B cell (primary cell): ENCODE data around the gene RBX1. TPM values are rescaled to one million over a fixed set of nuclear protein-coding genes. Genes with fewer than 3 reads are reported as not detected.

Source experiments
- ATAC-seq: fragments of 200-7000 bp; cut with Tn5 transposase; one replicate; pipeline ENCODE4 v1.10.0; 2021; ENCODE audit warnings: low read depth, mild to moderate bottlenecking, moderate number of reproducible peaks, moderate library complexity
- CTCF ChIA-PET: fragments of 350-600 bp; sonication (Branson Sonifier 250); formaldehyde crosslinking; loops from one replicate; lab custom pipeline; 2021; ENCODE audit warnings: antibody characterized with exemption, inconsistent platforms; lab: Charles Lee
- POLR2A ChIA-PET: fragments of 350-600 bp; sonication (Branson Sonifier 250); formaldehyde crosslinking; loops from one replicate; lab custom pipeline; 2021; ENCODE audit warnings: antibody characterized with exemption; lab: Charles Lee
- DNase-seq: peaks from one replicate; pipeline ENCODE4 v3.0.0; 2013
- H2AFZ ChIP-seq: 2 replicates; pipeline ENCODE4 v1.6.1; 2012; ENCODE audit warnings: mild to moderate bottlenecking, low read depth, low read length; ENCODE audit not compliant: insufficient read depth, poor library complexity, severe bottlenecking
- H3K27ac ChIP-seq, 2 donors: 1 replicate in 1 of 2; 2 replicates in 1 of 2; pipeline ENCODE4 v1.5.1; 2012 to 2013; ENCODE audit warnings: low read length in 2 of 2, mild to moderate bottlenecking in 2 of 2, moderate library complexity in 1 of 2
- H3K27me3 ChIP-seq, 4 experiments: fragments of 200-600 bp in 1 of 4; sonication (generic) in 1 of 4; replicated peaks in 1 of 4; 1 replicate in 2 of 4; 2 replicates in 2 of 4; pipeline versions ENCODE4 v1.6.1 to v1.7.0; 2013 to 2016; ENCODE audit warnings: low read length in 3 of 4, mild to moderate bottlenecking in 2 of 4, mixed read lengths in 1 of 4, moderate library complexity in 1 of 4; ENCODE audit not compliant: insufficient read depth in 4 of 4, control insufficient read depth in 3 of 4; ENCODE audit errors: control extremely low read depth in 1 of 4
- H3K36me3 ChIP-seq, 2 experiments: replicated peaks in 1 of 2; 1 replicate in 1 of 2; 2 replicates in 1 of 2; pipeline versions ENCODE4 v1.6.1 to v1.7.1; 2013; ENCODE audit warnings: low read length in 1 of 2; ENCODE audit not compliant: insufficient read depth in 2 of 2, control insufficient read depth in 1 of 2; ENCODE audit errors: control extremely low read depth in 1 of 2, extremely low read depth in 1 of 2
- H3K4me1 ChIP-seq, 2 donors: fragments of 200-600 bp in 1 of 2; sonication (generic) in 1 of 2; 1 replicate in 1 of 2; 2 replicates in 1 of 2; pipeline versions ENCODE4 v1.5.1 to v1.6.1; 2013 to 2017; ENCODE audit warnings: low read length in 2 of 2; ENCODE audit not compliant: control insufficient read depth in 2 of 2, insufficient read depth in 2 of 2
- H3K4me2 ChIP-seq: replicated peaks from 2 replicates; pipeline ENCODE3; 2012; ENCODE audit warnings: mild to moderate bottlenecking, low read depth, low read length; ENCODE audit not compliant: poor library complexity, severe bottlenecking
- H3K4me3 ChIP-seq, 5 experiments: fragments of 200-600 bp in 1 of 5; sonication (generic) in 1 of 5; 1 replicate in 3 of 5; 2 replicates in 2 of 5; pipeline versions ENCODE4 v1.5.1 to v1.7.0; 2011 to 2016; ENCODE audit warnings: low read length in 4 of 5, mild to moderate bottlenecking in 4 of 5, low read depth in 2 of 5, control low read depth in 1 of 5, moderate library complexity in 1 of 5; ENCODE audit not compliant: insufficient read depth in 1 of 5; ENCODE audit errors: control extremely low read depth in 1 of 5, extremely low read depth in 1 of 5
- H3K79me2 ChIP-seq: fragments of 200-600 bp; sonication (generic); one replicate; pipeline ENCODE4 v1.6.0; 2016; ENCODE audit warnings: low read length; ENCODE audit not compliant: control insufficient read depth, insufficient read depth
- H3K9ac ChIP-seq: fragments of 200-600 bp; sonication (generic); 2 replicates; pipeline ENCODE4 v1.6.1; 2017; ENCODE audit warnings: mild to moderate bottlenecking, low read length, moderate library complexity
- H3K9me3 ChIP-seq, 3 donors: one replicate each; pipeline versions ENCODE4 v1.6.1 to v1.7.1; 2013; ENCODE audit warnings: low read length in 2 of 3; ENCODE audit not compliant: control insufficient read depth in 2 of 3, insufficient read depth in 1 of 3; ENCODE audit errors: control extremely low read depth in 1 of 3
- H4K20me1 ChIP-seq: 2 replicates; pipeline ENCODE4 v1.6.0; 2012; ENCODE audit warnings: mild to moderate bottlenecking, low read length; ENCODE audit not compliant: insufficient read depth, control insufficient read depth, poor library complexity, severe bottlenecking
- H3K27ac Mint-ChIP-seq: one replicate; pipeline ENCODE4 v1.8.0; 2021; ENCODE audit warnings: mixed read lengths
- H3K27me3 Mint-ChIP-seq: one replicate; pipeline ENCODE4 v1.8.0; 2021; ENCODE audit warnings: mixed read lengths
- H3K4me1 Mint-ChIP-seq: one replicate; pipeline ENCODE4 v1.8.0; 2021; ENCODE audit warnings: mixed read lengths
- H3K4me3 Mint-ChIP-seq: one replicate; pipeline ENCODE4 v1.8.0; 2021; ENCODE audit warnings: mixed read lengths
- H3K9me3 Mint-ChIP-seq: one replicate; pipeline ENCODE4 v1.8.0; 2022; ENCODE audit warnings: mixed read lengths; ENCODE audit not compliant: insufficient read depth
- CTCF ChIP-seq: fragments of 200-600 bp; IDR thresholded peaks from one replicate; pipeline ENCODE4 v1.8.0; 2022; ENCODE audit warnings: antibody characterized with exemption, mild to moderate bottlenecking
- EZH2 ChIP-seq: IDR thresholded peaks from 2 replicates; pipeline ENCODE4 v1.6.1; 2012; ENCODE audit warnings: borderline replicate concordance, low read depth, mild to moderate bottlenecking, moderate library complexity, low read length; ENCODE audit not compliant: insufficient read depth, poor library complexity, severe bottlenecking
- WGBS: methylation state at CpG from one replicate; pipeline ENCODE4 v1.1.5; 2013; ENCODE audit warnings: missing lambda C conversion rate; ENCODE audit not compliant: insufficient coverage; 5-methylcytosine and 5-hydroxymethylcytosine counted together
- intact Hi-C: fragments of 100-400 bp; cut with micrococcal nuclease; formaldehyde crosslinking; loops from one replicate; pipeline ENCODE4 v1.10.0; 2022
- polyA plus RNA-seq: library from polyadenylated mRNA; depleted of rRNA; stranded (reverse); fragments of >200 nt; gene quantifications from 2 replicates; pipeline ENCODE4 v1.2.3, GENCODE V29; 2012
- total RNA-seq, 2 donors: library from RNA; stranded (reverse); fragments of 120-200 nt in 1 of 2; gene quantifications; 1 replicate in 1 of 2; 2 replicates in 1 of 2; pipeline versions ENCODE4 v1.2.3 to v1.2.4, GENCODE V29; 2013 to 2022

The RBX1 gene
- total and polyA plus RNA-seq, 2 donors (not counting 1 experiment from before 2014, with no cell fraction given), result 26.8 to 50.7 TPM

- WGBS, result no CpG with 5 or more reads among the region's 2 CpGs
- TF ChIP-seq EZH2 (no peak), CTCF (no peak)
- ChIA-PET POLR2A (no interaction called here), CTCF (interaction anchor here (0.7 to 1.3 kb wide), 2 partner anchors 10 to 161 kb away, joined by 3 read pairs; partner anchors contain the start of gene EP300)
- DNase-seq (no peak), ATAC-seq (no peak)
- Histone ChIP-seq H3K27ac (no peak overlapping the region), H2AFZ (no peak overlapping the region), H3K36me3 (no peaks in the 10 kb centered on the region), H3K27me3 (no peaks in the 10 kb centered on the region), H3K9ac (no peak overlapping the region), H3K4me3 (no peak overlapping the region), H3K4me2 (no peak overlapping the region), H3K9me3 (no peaks in the 10 kb centered on the region), H3K4me1 (no peaks in the 10 kb centered on the region), H3K79me2 (no peaks in the 10 kb centered on the region), H4K20me1 (no peaks in the 10 kb centered on the region)
- intact Hi-C loops, result no loop called here
- Mint-ChIP-seq H3K4me3 (no peak overlapping the region), H3K27me3 (no peaks in the 10 kb centered on the region), H3K4me1 (no peaks in the 10 kb centered on the region), H3K9me3 (no peaks in the 10 kb centered on the region), H3K27ac (no peak overlapping the region)
Observed at GRCh38 chr22:40932396-40932795, 18.8 kb upstream of the RBX1 start.

GRCh38 chr22:40939202-40939601, 12.0 kb upstream of the RBX1 start:
- H3K4me1 Mint-ChIP-seq, result peaks cover 36% of the 10 kb centered on the region
- no peak overlapping the region for H3K4me3 ChIP-seq
- POLR2A ChIA-PET, result interaction anchor here (0.7 kb wide), 1 partner anchor 20 kb away, joined by 3 read pairs; no protein-coding TSS in a partner anchor
- CTCF ChIA-PET, result interaction anchor here (1.0 to 8.8 kb wide), 2 partner anchors 10 to 17 kb away, joined by 3 to 65 read pairs; no protein-coding TSS in a partner anchor
- H3K4me1 ChIP-seq, result peaks cover 25 to 26% of the 10 kb centered on the region in 2 donors
- H3K4me2 ChIP-seq, result no peak overlapping the region
- H3K27me3 Mint-ChIP-seq, result no peaks in the 10 kb centered on the region
- no peaks in the 10 kb centered on the region for H3K27me3 ChIP-seq
- H3K79me2 ChIP-seq, result no peaks in the 10 kb centered on the region
- no peaks in the 10 kb centered on the region for H3K9me3 Mint-ChIP-seq
- WGBS, result no CpG with 5 or more reads among the region's 2 CpGs
- H4K20me1 ChIP-seq, result no peaks in the 10 kb centered on the region
- peaks cover 0 to 9% (median 0%) of the 10 kb centered on the region in 3 donors for H3K9me3 ChIP-seq
- no peak overlapping the region for H3K27ac Mint-ChIP-seq
- H3K27ac ChIP-seq, result no peak overlapping the region
- TF ChIP-seq EZH2, result no peak
- no peak for TF ChIP-seq CTCF
- no peaks in the 10 kb centered on the region for H3K36me3 ChIP-seq
- DNase-seq, result no peak
- no peak overlapping the region for H3K9ac ChIP-seq
- ATAC-seq, result no peak
- intact Hi-C loops, result no loop called here
- no peak overlapping the region for H3K4me3 Mint-ChIP-seq
- no peak overlapping the region for H2AFZ ChIP-seq
